Transverse colon (tissue), 4 donors: ENCODE measurements around the gene RTL5. TPM values are rescaled to one million over a fixed set of nuclear protein-coding genes. Genes with fewer than 3 reads are reported as not detected.

Experiments
- DNase-seq: peaks from one replicate; pipeline ENCODE4 v3.0.0-alpha.2; 2019
- H3K27ac ChIP-seq, 4 donors: fragments of 200-600 bp; sonication (generic); 2 replicates each; pipeline ENCODE4 v1.5.1; 2016 to 2018; ENCODE audit warnings: inconsistent platforms in 4 of 4
- H3K27me3 ChIP-seq: fragments of 200-600 bp; sonication (generic); 2 replicates; pipeline ENCODE4 v1.5.1; 2017; ENCODE audit warnings: inconsistent platforms
- H3K36me3 ChIP-seq, 4 donors: fragments of 200-600 bp; sonication (generic); 2 replicates each; pipeline ENCODE4 v1.5.1; 2017 to 2019; ENCODE audit warnings: inconsistent platforms in 4 of 4
- H3K4me1 ChIP-seq, 4 donors: fragments of 200-600 bp; sonication (generic); 2 replicates each; pipeline ENCODE4 v1.5.1; 2017 to 2020; ENCODE audit warnings: inconsistent platforms in 4 of 4
- H3K4me3 ChIP-seq, 4 donors: fragments of 200-600 bp; sonication (generic); 1 replicate in 1 of 4; 2 replicates in 3 of 4; pipeline versions ENCODE4 v1.5.1 to v1.6.1; 2017 to 2019; ENCODE audit warnings: inconsistent platforms in 4 of 4
- H3K9me3 ChIP-seq, 2 donors: fragments of 200-600 bp; sonication (generic); 2 replicates each; pipeline ENCODE4 v1.5.1; 2017 to 2019; ENCODE audit warnings: inconsistent platforms in 2 of 2
- CTCF ChIP-seq, 5 experiments: fragments of 200-600 bp in 3 of 5; fragments of 450-650 bp in 2 of 5; sonication (generic) in 3 of 5; IDR thresholded peaks; 1 replicate in 2 of 5; 2 replicates in 3 of 5; pipeline ENCODE4 v1.5.1; 2016 to 2017; ENCODE audit warnings: antibody characterized with exemption in 5 of 5, inconsistent platforms in 3 of 5, mild to moderate bottlenecking in 2 of 5, moderate library complexity in 1 of 5
- EP300 ChIP-seq: sonication (generic); formaldehyde crosslinking; IDR thresholded peaks from one replicate; pipeline ENCODE4 v1.6.1; 2017; ENCODE audit warnings: antibody characterized with exemption, low read depth
- POLR2A ChIP-seq: fragments of 450-650 bp; IDR thresholded peaks from one replicate; pipeline ENCODE4 v1.6.1; 2016; ENCODE audit warnings: antibody characterized with exemption, mild to moderate bottlenecking, moderate library complexity
- POLR2AphosphoS5 ChIP-seq, 3 donors: sonication (generic); formaldehyde crosslinking; IDR thresholded peaks; one replicate each; pipeline ENCODE4 v1.6.1; 2016; ENCODE audit warnings: antibody characterized with exemption in 3 of 3
- WGBS, 2 donors: methylation state at CpG; one replicate each; pipeline ENCODE4 v1.1.5; 2018; ENCODE audit warnings: low coverage in 1 of 2; 5-methylcytosine and 5-hydroxymethylcytosine counted together
- in situ Hi-C, 4 donors: fragments of 200-750 bp; cut with MboI; loops; one replicate each; pipeline versions ENCODE4 v1.15.0 to v1.15.1; 2017; ENCODE audit warnings: low sequenced_read_pairs in 3 of 4, low pct_ligation_motif_present in 1 of 4, low pct_unique_long_range_greater_than_20kb in 1 of 4
- intact Hi-C: fragments of 100-400 bp; cut with DNase I; formaldehyde crosslinking; loops from one replicate; pipeline ENCODE4 v1.15.1; 2023; ENCODE audit warnings: low total_unique reads
- total RNA-seq, 4 donors: library from RNA; depleted of rRNA; stranded (reverse); fragments of >200 nt; gene quantifications; one replicate each; pipeline ENCODE4 v1.1.0, GENCODE V29; 2016

Gene RTL5
- total RNA-seq, 4 donors from 2014 or later = 1.3 to 6.0 (median 2.5) TPM

GRCh38 chrX:72114306-72114705 lies 17.4 kb downstream of the RTL5 start:
- Histone ChIP-seq H3K27ac (no peak overlapping the region), H3K36me3 (no peaks in the 10 kb centered on the region), H3K9me3 (no peaks in the 10 kb centered on the region), H3K4me1 (no peaks in the 10 kb centered on the region), H3K27me3 (no peaks in the 10 kb centered on the region), H3K4me3 (no peak overlapping the region)
- in situ Hi-C loops (loop anchor here in 1 of 4 donors (10.0 kb wide), 1 partner anchor 110 kb away; no protein-coding TSS in a partner anchor), intact Hi-C loops (no loop called here)
- TF ChIP-seq CTCF (IDR thresholded peaks at IDR 0.05) = no peak
- no peak for TF ChIP-seq POLR2AphosphoS5 (IDR thresholded peaks at IDR 0.05)
- no peak for TF ChIP-seq POLR2A
- TF ChIP-seq EP300 = no peak
- DNase-seq = no peak
- WGBS, 2 donors = 65% methylated on average over 6 of the region's 6 CpGs; no CpG with 5 or more reads in 1 of the 2 donors

- H3K27me3 ChIP-seq = no peaks in the 10 kb centered on the region
- H3K27ac ChIP-seq = no peak overlapping the region
- 65% methylated on average over 6 of the region's 6 CpGs; no CpG with 5 or more reads in 1 of the 2 donors for WGBS, 2 donors
- TF ChIP-seq EP300 (no peak), POLR2A (no peak), CTCF (IDR thresholded peaks at IDR 0.05) (no peak), POLR2AphosphoS5 (IDR thresholded peaks at IDR 0.05) (no peak)
- intact Hi-C loops (no loop called here), in situ Hi-C loops (loop anchor here in 1 of 4 donors (10.0 kb wide), 1 partner anchor 109 kb away; no protein-coding TSS in a partner anchor)
- no peak for DNase-seq
- no peaks in the 10 kb centered on the region for H3K9me3 ChIP-seq
- H3K4me3 ChIP-seq = no peak overlapping the region
- no peaks in the 10 kb centered on the region for H3K36me3 ChIP-seq
- no peaks in the 10 kb centered on the region for H3K4me1 ChIP-seq
Measured at GRCh38 chrX:72113461-72113860, 18.3 kb downstream of the RTL5 start.

- DNase-seq = no peak
- Histone ChIP-seq H3K4me3 (no peak overlapping the region), H3K4me1 (no peaks in the 10 kb centered on the region), H3K27ac (no peak overlapping the region), H3K36me3 (no peaks in the 10 kb centered on the region), H3K27me3 (no peaks in the 10 kb centered on the region), H3K9me3 (no peaks in the 10 kb centered on the region)
- TF ChIP-seq EP300 (no peak), CTCF (IDR thresholded peaks at IDR 0.05) (no peak), POLR2A (no peak), POLR2AphosphoS5 (IDR thresholded peaks at IDR 0.05) (no peak)
- intact Hi-C loops = no loop called here
- 84 to 100% methylated on average over 1 to 11 of the region's 11 CpGs for WGBS, 2 donors
- in situ Hi-C loops = loop anchor here in 1 of 4 donors (10.0 kb wide), 1 partner anchor 106 kb away; no protein-coding TSS in a partner anchor
Measured at GRCh38 chrX:72110876-72111708, 20.6 kb downstream of the RTL5 start.

GRCh38 chrX:72110051-72110875 lies 21.5 kb downstream of the RTL5 start:
- DNase-seq = no peak
- in situ Hi-C loops = loop anchor here in 1 of 4 donors (10.0 kb wide), 1 partner anchor 105 kb away; no protein-coding TSS in a partner anchor
- intact Hi-C loops = no loop called here
- Histone ChIP-seq H3K36me3 (no peaks in the 10 kb centered on the region), H3K4me3 (no peak overlapping the region), H3K9me3 (no peaks in the 10 kb centered on the region), H3K27me3 (no peaks in the 10 kb centered on the region), H3K27ac (no peak overlapping the region), H3K4me1 (no peaks in the 10 kb centered on the region)
- 63 to 80% methylated on average over 1 to 13 of the region's 13 CpGs for WGBS, 2 donors
- TF ChIP-seq CTCF (IDR thresholded peaks at IDR 0.05) = no peak
- TF ChIP-seq POLR2AphosphoS5 (IDR thresholded peaks at IDR 0.05) = no peak
- TF ChIP-seq EP300 = no peak
- TF ChIP-seq POLR2A = no peak
